ENCODE measurements around the gene NFIA.

Gene NFIA

DNA sequence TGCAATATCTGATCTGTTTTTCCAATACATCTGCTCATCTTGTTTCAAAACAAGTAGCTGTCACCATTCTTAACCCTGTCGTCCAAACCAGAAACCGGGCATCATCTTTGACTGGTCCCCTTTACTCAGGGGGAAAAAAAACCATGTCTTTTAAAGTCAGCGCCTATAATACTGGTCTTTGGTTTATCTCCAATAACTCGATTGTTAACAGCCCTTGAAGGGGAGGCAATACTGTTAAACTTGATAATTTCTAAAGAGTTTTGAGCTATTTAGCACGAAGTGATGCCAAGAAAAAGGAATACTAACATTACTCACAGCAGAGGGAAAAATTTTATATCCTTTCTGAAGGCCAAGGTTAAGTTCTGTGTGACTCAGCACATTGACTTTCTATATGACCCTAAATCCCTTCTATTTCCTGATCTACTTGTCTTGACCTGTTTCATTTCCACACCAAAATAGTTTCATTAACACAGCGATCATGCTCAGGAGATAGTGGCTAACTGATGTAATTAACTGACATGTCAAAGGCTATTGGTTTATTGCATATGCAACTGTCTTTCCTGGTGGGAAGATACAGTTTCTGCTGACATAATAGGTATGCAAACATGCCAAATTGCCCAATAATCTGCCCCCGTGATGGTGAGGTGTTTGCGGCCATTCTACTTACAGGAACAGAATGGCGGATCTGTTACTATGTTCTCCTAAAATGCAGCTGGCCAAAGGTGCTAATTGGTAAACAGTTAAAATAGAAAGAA, 59.1 kb downstream of the NFIA start:
- H3K4me1 ChIP-seq (ENCODE audit: control insufficient read depth, insufficient read depth, low read length) = peaks cover 2% of the 10 kb centered on the region
- no CpG with 5 or more reads among the region's 9 CpGs for WGBS (ENCODE audit: insufficient coverage, insufficient read length)
- no peaks in the 10 kb centered on the region for H3K36me3 ChIP-seq (ENCODE audit: control insufficient read depth, insufficient read depth, low read length)
- H3K4me3 ChIP-seq (ENCODE audit: low read length) = no peak overlapping the region
- no peak for DNase-seq (ENCODE audit: low read depth, low spot score)
- H3K27me3 ChIP-seq (ENCODE audit: control insufficient read depth, insufficient read depth, low read length) = no peaks in the 10 kb centered on the region
- no peak overlapping the region for H3K27ac ChIP-seq (ENCODE audit: low read length)
- no peaks in the 10 kb centered on the region for H3K9me3 ChIP-seq (ENCODE audit: control insufficient read depth, insufficient read depth, low read length)

DNA sequence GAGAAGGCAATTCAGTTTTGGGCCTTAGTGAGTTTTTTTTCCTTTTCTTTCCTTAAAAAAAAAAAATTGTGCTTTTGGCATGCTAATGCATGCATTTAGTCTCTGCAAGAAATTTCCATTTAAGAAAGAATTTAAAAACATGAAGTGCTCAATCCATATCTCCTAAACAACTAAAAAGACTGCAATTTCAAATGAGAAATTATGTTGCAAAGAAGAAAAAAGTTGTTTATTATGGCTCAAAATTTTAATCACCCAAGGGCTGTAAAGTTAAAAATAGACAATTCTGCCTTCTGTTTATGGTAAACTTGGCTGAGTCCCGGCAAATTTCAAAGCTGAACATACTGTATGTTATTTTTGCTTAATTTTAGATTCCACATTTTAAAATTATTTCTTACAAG, 59.7 kb downstream of the NFIA start:
- Histone ChIP-seq H3K4me3 (ENCODE audit: low read length) (no peak overlapping the region), H3K36me3 (ENCODE audit: control insufficient read depth, insufficient read depth, low read length) (no peaks in the 10 kb centered on the region), H3K27ac (ENCODE audit: low read length) (no peak overlapping the region), H3K27me3 (ENCODE audit: control insufficient read depth, insufficient read depth, low read length) (no peaks in the 10 kb centered on the region), H3K4me1 (ENCODE audit: control insufficient read depth, insufficient read depth, low read length) (peaks cover 2% of the 10 kb centered on the region), H3K9me3 (ENCODE audit: control insufficient read depth, insufficient read depth, low read length) (no peaks in the 10 kb centered on the region)
- no peak for DNase-seq (ENCODE audit: low read depth, low spot score)
- WGBS (ENCODE audit: insufficient coverage, insufficient read length) = no CpG with 5 or more reads among the region's 1 CpG

DNA sequence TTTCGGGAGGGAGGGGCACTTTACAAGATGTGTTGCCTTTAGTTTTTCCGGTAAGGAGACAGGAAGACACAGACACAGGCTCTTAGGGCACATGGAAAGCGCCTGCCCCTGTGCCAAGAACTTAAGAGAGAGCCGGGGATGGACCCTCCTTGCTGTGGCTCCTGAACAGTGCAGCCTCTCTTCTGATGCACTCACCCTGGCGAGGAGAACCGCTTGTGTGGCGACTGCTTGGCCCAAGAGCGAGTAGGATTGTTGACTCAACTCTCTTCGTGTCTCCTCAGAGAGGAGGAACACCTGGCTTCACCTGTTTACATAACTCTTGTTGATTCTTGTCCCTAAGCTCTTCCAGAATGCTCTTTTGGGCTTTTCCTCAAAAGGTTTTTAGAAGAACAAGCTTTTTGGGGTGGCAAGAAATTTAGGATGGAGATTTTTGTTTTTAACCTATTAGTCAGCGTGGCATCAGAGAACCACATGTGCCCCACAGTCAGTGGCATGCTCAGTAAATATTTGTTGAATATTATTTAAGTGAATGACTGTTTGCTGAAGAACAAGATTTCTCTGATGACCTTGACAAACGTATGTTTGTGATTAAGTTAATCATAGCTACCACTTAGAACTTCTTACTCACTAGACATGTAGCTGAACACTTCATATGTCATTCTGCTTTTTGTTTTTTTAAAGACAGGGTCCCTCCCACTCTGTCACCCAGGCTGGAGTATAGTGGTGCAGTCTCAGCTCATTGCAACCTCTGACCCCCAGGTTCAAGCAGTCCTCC, 60.6 kb downstream of the NFIA start:
- H3K36me3 ChIP-seq (ENCODE audit: control insufficient read depth, insufficient read depth, low read length) = no peaks in the 10 kb centered on the region
- no peak overlapping the region for H3K4me3 ChIP-seq (ENCODE audit: low read length)
- H3K4me1 ChIP-seq (ENCODE audit: control insufficient read depth, insufficient read depth, low read length) = peaks cover 2% of the 10 kb centered on the region
- H3K9me3 ChIP-seq (ENCODE audit: control insufficient read depth, insufficient read depth, low read length) = no peaks in the 10 kb centered on the region
- no peak for DNase-seq (ENCODE audit: low read depth, low spot score)
- H3K27ac ChIP-seq (ENCODE audit: low read length) = no peak overlapping the region
- no CpG with 5 or more reads among the region's 11 CpGs for WGBS (ENCODE audit: insufficient coverage, insufficient read length)
- no peaks in the 10 kb centered on the region for H3K27me3 ChIP-seq (ENCODE audit: control insufficient read depth, insufficient read depth, low read length)

DNA sequence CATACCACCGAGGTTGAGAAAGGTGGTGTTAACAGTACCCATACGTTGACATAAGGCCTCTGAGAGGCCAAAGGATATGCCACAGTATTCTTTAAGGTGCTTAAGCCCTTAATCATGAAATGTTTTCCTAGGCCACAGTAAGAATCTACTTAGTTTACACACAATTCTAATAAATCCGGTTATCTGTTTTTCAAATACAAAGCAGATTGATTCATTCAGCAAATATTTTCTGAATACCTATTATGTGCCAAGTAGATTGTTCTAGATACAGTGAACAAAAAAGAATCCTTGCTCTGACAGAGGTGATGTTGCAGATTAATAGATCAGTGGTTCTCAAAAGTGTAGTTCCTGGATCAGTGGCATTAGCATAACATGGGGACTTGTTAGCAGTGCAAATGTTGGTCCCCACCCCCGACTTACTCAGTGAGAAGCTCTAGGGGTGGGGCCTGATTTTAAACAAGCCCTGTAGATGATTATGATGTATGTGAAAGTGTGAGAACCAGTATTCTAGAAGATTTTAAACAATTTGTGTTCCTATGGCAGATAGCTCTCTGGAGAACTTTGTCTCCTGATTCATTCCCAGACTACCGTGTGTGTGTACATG, 61.6 kb downstream of the NFIA start:
- Histone ChIP-seq H3K9me3 (ENCODE audit: control insufficient read depth, insufficient read depth, low read length) (no peaks in the 10 kb centered on the region), H3K4me1 (ENCODE audit: control insufficient read depth, insufficient read depth, low read length) (peaks cover 2% of the 10 kb centered on the region; the same call in 1 of the 2 replicates), H3K27me3 (ENCODE audit: control insufficient read depth, insufficient read depth, low read length) (no peaks in the 10 kb centered on the region), H3K27ac (ENCODE audit: low read length) (no peak overlapping the region), H3K36me3 (ENCODE audit: control insufficient read depth, insufficient read depth, low read length) (no peaks in the 10 kb centered on the region), H3K4me3 (ENCODE audit: low read length) (no peak overlapping the region)
- no CpG with 5 or more reads among the region's 5 CpGs for WGBS (ENCODE audit: insufficient coverage, insufficient read length)
- no peak for DNase-seq (ENCODE audit: low read depth, low spot score)

DNA sequence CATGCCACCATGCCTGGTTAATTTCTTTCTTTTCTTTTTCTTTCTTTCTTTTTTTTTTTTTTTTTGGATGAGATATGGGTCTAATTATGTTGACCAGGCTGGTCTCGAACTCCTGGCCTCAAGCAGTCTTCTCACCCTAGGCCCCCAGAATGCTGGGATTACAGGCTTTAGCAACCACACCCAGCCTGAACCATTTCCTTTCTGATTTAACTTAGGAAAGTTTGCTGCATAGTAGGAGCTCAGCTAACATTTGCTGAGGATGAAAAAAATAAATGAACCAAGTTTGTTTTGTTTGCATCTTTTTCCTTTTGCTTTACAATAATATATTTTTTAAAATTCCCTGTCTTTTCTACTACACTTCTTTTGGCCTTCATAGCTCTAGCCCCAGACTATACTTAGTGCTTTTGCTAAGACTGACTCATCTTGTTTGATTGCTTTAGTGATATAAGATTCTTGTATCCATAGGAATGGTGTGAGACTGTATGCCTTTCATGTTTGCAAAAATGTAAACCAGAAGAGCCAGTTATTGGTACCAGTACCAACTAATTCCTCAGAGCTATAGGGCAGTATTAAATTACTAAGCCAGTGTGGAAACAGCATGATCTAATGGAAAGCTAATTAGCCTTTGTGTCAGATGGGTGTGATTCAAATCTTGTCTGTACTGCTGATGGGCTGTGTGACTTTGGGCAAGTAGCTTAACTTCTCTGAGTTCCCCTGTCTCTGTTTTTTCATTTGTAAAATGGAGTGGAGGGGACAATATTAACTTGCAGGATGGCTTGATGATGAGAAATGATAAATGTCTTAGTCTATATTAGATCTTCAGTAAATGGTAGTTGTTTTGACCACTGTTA, 66.9 kb downstream of the NFIA start:
- DNase-seq (ENCODE audit: low read depth, low spot score) = no peak
- H3K27me3 ChIP-seq (ENCODE audit: control insufficient read depth, insufficient read depth, low read length) = no peaks in the 10 kb centered on the region
- no peaks in the 10 kb centered on the region for H3K36me3 ChIP-seq (ENCODE audit: control insufficient read depth, insufficient read depth, low read length)
- no peak overlapping the region for H3K27ac ChIP-seq (ENCODE audit: low read length)
- no CpG with 5 or more reads among the region's 1 CpG for WGBS (ENCODE audit: insufficient coverage, insufficient read length)
- no peaks in the 10 kb centered on the region for H3K9me3 ChIP-seq (ENCODE audit: control insufficient read depth, insufficient read depth, low read length)
- H3K4me3 ChIP-seq (ENCODE audit: low read length) = no peak overlapping the region
- H3K4me1 ChIP-seq (ENCODE audit: control insufficient read depth, insufficient read depth, low read length) = 0 out of 2 replicates have a peak, but pooled peaks cover 2% of the 10 kb centered on the region

DNA sequence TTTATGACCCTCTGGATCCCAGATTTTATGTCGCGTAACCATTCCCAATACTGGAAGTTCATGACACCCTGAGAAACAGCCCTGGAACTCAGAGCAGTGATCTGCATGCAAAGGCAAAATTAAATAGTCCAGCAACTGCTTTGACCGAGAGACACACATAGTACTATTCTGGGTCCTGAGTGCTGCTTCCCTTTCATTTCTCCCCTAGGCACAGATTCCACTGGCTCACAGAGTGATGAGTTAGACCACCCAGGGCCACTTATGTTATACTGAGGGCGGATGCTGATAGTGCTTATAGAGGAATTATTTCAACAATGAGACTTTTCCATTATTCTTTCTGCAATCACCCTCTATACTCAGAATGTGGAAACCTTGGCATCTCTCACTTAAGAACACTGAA, 69.2 kb downstream of the NFIA start:
- no peaks in the 10 kb centered on the region for H3K9me3 ChIP-seq (ENCODE audit: control insufficient read depth, insufficient read depth, low read length)
- no CpG with 5 or more reads among the region's 4 CpGs for whole genome bisulfite sequencing (ENCODE audit: insufficient coverage, insufficient read length)
- 0 out of 2 replicates have a peak, but pooled peaks cover 2% of the 10 kb centered on the region for H3K4me1 ChIP-seq (ENCODE audit: control insufficient read depth, insufficient read depth, low read length)
- H3K27me3 ChIP-seq (ENCODE audit: control insufficient read depth, insufficient read depth, low read length) = no peaks in the 10 kb centered on the region
- no peak overlapping the region for H3K27ac ChIP-seq (ENCODE audit: low read length)
- H3K36me3 ChIP-seq (ENCODE audit: control insufficient read depth, insufficient read depth, low read length) = no peaks in the 10 kb centered on the region
- no peak for DNase-seq (ENCODE audit: low read depth, low spot score)
- no peak overlapping the region for H3K4me3 ChIP-seq (ENCODE audit: low read length)

DNA sequence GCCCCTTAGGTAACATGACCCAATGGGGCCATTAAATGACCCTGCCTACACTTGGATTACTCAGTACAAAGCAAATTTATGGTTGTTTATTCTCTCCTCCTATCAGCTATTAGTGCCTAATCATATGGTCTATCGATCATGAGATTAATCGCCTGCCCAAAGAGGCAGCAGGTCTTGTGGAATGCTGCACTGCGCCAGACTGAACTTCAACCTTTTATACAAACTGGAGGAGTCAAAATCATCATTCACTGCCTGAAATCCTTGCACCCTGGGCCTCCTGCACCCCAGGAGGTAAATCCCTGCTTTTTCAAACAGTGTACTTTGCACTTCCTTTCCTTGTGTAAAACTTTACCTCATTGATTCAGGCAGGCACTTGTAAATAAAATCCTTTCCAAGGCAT, 69.7 kb downstream of the NFIA start:
- Histone ChIP-seq H3K4me1 (ENCODE audit: control insufficient read depth, insufficient read depth, low read length) (0 out of 2 replicates have a peak, but pooled peaks cover 2% of the 10 kb centered on the region), H3K9me3 (ENCODE audit: control insufficient read depth, insufficient read depth, low read length) (no peaks in the 10 kb centered on the region), H3K36me3 (ENCODE audit: control insufficient read depth, insufficient read depth, low read length) (no peaks in the 10 kb centered on the region), H3K27ac (ENCODE audit: low read length) (no peak overlapping the region), H3K4me3 (ENCODE audit: low read length) (no peak overlapping the region), H3K27me3 (ENCODE audit: control insufficient read depth, insufficient read depth, low read length) (no peaks in the 10 kb centered on the region)
- DNase-seq (ENCODE audit: low read depth, low spot score) = no peak
- no CpG with 5 or more reads among the region's 3 CpGs for WGBS (ENCODE audit: insufficient coverage, insufficient read length)

DNA sequence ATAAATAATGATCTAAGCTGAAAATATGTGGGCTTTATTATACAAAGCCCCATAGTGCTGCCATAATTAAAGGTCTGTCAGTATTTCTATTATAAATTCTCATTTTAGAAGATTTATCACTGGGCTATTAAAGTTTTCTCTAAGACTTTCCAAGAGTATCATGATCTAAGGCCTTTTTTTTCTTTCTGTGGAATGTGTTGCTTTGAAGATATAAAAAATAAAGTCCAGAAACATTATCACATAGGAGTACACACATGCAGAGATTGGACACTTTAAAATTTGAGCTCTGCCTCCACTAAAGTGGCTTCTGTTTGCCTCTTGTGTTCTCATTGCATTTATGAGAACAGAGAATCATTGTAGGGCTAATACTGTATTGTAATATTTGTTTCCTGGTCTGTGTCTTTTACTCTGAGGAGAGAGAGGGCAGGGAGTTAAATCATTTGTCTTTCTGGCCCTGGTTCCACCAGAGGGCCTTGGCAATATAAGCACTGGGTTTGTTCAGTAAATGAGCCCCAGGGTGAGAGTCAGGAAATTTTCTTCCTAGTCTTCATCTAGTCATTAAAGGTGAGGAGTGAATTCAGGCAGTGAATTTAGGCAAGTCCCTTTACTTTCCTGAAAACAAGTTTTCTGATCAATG, 70.2 kb downstream of the NFIA start:
- H3K4me1 ChIP-seq (ENCODE audit: control insufficient read depth, insufficient read depth, low read length) = 0 out of 2 replicates have a peak, but pooled peaks cover 2% of the 10 kb centered on the region
- no peaks in the 10 kb centered on the region for H3K27me3 ChIP-seq (ENCODE audit: control insufficient read depth, insufficient read depth, low read length)
- no peaks in the 10 kb centered on the region for H3K9me3 ChIP-seq (ENCODE audit: control insufficient read depth, insufficient read depth, low read length)
- DNase-seq (ENCODE audit: low read depth, low spot score) = no peak
- H3K27ac ChIP-seq (ENCODE audit: low read length) = no peak overlapping the region
- no peak overlapping the region for H3K4me3 ChIP-seq (ENCODE audit: low read length)
- H3K36me3 ChIP-seq (ENCODE audit: control insufficient read depth, insufficient read depth, low read length) = no peaks in the 10 kb centered on the region

DNA sequence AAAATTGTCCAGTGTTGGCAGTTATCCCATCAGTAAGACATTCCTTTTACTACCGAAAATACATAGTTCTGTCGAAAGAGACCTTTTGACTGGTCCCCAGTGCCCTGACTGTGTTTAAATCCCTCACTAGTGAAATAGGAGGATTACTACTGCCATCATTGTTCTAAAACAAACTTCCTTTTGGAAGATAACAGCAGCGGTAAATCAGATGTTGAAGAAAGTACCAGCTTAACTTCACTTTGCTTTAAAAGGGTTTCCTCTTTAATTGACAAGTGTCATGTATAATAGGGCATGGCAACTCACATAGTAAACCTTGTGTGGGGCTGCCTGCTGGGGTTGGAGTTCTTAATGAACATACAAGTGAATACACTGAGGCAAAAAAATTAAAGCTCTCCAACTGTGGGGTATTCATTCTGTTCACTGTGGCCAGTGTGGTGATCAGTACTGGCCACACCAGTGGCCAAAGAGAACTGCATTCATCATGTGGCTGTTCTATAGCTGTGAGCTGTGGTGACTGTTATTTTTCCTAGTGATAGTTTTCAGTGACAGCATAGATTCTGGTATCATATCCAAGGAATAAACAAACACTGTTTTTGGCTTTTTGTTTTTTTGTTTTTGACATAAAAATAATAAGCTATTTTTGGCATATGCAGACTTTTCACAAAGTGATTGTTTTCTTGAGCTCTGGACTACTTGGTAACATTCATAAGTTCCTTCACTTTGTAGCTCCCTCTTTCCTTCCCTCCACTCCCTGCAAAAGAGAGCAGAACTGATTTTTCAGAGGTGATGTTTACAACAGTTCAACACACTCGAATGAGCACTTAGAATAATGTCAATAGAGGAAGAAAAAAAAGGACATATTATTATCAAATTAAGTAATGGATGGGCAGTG, 74.5 kb downstream of the NFIA start:
- Histone ChIP-seq H3K27me3 (ENCODE audit: control insufficient read depth, insufficient read depth, low read length) (no peaks in the 10 kb centered on the region), H3K36me3 (ENCODE audit: control insufficient read depth, insufficient read depth, low read length) (no peaks in the 10 kb centered on the region), H3K27ac (ENCODE audit: low read length) (no peak overlapping the region), H3K9me3 (ENCODE audit: control insufficient read depth, insufficient read depth, low read length) (no peaks in the 10 kb centered on the region), H3K4me3 (ENCODE audit: low read length) (no peak overlapping the region), H3K4me1 (ENCODE audit: control insufficient read depth, insufficient read depth, low read length) (0 out of 2 replicates have a peak, but pooled peaks cover 2% of the 10 kb centered on the region)
- no CpG with 5 or more reads among the region's 4 CpGs for WGBS (ENCODE audit: insufficient coverage, insufficient read length)
- DNase-seq (ENCODE audit: low read depth, low spot score) = no peak
